H54 (cell line): ENCODE results near the gene CPB1.

Experiments used
- DNase-seq: peaks from one replicate; pipeline ENCODE4 v3.0.0; 2011; ENCODE audit warnings: low spot score, mixed read lengths; ENCODE audit not compliant: insufficient read length
- FAIRE-seq: peaks from 3 replicates; lab custom pipeline; 2011; peaks lifted over from hg19 to GRCh38; lab: Jason Lieb, UNC
- POLR2A ChIP-seq: IDR thresholded peaks from 2 replicates; pipeline ENCODE4 v1.6.1; 2011; ENCODE audit warnings: low read depth, mild to moderate bottlenecking, low read length

CPB1 gene

DNA sequence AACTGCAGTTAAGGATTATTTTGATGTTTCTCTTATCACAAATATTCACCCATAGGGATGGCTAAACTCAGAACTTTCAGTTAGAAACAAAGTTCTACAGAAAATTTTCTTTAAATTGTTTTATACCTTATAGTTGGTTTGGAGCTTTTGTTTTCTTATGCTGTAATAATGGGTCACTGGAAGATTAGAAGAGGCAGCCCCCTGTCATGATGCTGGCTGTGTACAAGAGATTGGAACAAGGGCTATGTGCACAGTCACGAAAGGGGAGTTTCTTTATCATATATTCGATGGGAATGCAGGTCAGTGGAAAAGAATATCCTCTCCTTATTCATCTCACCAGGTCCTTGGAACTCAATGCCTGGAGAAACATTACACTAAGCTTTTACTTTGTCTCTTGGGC is 25.5 kb downstream of the CPB1 start:
- FAIRE-seq (no peak), DNase-seq (no peak)
- TF ChIP-seq POLR2A: no peak

GRCh38 chr3:148854061-148854460 is 26.4 kb downstream of the CPB1 start:
- FAIRE-seq: no peak
- TF ChIP-seq POLR2A: no peak
- DNase-seq: no peak

DNA sequence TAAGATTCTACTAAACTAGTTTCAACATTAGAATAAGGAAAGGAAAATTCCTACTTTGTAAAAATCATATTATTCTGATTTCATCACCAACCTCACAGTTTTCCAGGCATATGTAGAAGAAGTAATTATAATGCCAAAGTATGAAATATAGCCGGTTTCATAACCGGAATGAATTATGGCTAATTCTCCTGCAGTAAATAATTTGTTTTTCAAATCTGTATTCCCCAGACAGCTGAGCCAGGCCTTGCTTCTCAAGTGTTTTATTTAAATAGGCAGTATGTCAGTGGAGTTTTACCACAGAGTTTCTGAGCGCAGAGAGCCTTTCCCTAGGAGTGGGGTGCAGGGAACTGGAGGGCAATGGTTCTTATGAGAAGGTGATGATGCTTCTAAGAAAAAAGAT is 28.8 kb downstream of the CPB1 start:
- DNase-seq: no peak
- TF ChIP-seq POLR2A: no peak
- FAIRE-seq: no peak

DNA sequence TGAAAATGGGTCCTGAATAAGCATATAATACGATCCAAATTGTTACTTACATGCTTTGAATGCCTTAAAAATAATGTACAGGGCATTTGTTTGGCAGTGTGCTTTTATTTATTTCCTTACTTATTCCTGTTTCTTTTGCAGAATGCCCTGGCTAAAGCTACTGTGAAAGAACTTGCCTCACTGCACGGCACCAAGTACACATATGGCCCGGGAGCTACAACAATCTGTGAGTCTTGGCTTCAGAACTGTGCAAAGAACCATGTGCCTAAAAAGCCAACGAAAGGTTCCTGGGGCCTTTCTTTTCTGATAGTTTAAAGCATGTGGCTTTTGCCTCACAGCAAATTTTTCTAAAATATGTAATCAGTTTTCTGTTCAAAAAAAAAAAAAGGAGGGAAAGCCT is 29.7 kb downstream of the CPB1 start:
- FAIRE-seq (no peak), DNase-seq (no peak)
- no peak for TF ChIP-seq POLR2A

DNA sequence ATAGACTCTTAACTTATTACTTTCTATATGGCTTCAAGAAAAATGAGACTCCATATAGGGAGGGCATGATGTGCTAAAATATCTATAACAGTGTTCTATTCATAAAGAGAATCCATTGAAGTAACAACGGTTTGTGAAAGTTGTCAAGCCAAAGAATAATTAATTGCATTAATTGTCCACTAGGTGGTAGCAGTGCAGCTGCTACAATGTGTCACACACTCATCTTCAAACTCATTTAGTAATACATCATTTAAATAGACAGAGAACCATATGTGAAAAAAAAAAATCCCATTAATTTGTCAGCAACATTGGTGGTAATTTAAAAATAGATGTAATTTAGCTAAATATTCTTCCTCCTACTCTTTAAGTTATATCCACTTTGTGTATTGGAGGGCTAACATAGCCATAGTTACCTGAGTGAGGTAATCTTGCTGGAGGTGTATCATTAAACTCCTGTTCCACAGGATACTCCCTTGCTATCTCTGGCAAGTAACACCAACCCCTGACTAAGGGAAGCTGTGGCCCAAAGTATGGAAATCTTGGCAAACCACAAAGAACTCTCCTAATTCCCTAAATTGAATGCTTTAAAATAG is 33.8 kb downstream of the CPB1 start:
- DNase-seq (peak; percentile 19), FAIRE-seq (peak; percentile 80)
- no peak for TF ChIP-seq POLR2A

DNA sequence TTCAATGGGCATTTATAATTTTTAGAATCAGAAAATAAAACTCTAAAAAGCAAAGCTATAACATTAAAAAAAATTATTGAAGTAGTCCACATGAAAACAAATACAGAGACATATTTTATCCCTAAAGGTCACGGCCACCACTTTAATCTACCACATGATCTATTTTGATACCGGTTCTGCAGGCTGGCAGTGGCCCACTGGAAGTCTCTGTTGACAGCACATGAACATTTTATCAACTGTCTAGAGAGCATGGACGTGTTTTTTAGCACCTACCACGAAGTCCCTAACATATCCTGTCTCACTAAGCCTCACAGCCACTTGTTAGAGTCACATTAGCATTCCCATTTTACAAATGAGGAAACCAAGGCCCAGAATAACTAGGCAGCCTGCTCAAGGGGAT is 35.7 kb downstream of the CPB1 start:
- no peak for FAIRE-seq
- TF ChIP-seq POLR2A: no peak
- no peak for DNase-seq

DNA sequence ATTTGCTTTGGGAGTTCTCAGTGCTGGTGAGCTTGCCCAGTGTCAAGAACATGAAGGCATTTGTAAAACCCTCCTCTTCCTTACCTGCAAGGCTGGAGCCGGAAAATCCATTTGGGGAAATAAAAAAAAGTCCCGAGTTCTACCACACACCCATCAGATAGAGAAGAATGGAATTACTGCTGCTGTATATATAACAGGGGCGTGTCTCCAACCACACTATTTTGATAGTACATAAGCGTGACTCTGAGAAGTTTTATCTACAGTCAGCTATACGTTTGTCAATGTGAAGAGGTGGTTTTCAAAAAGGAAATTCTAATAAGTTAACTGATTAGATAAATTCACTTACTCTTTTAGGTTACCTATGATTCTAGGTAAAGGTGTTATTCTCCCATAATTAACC is 36.2 kb downstream of the CPB1 start:
- FAIRE-seq (no peak), DNase-seq (no peak)
- no peak for TF ChIP-seq POLR2A

GRCh38 chr3:148865049-148865448 is 37.4 kb downstream of the CPB1 start, which contains the start of gene CPA3:
CPA3 (plus strand) TSS chr3:148865296; CDS start chr3:148865308, 12 bp downstream.
- FAIRE-seq (no peak), DNase-seq (no peak)
- no peak for TF ChIP-seq POLR2A

GRCh38 chr3:148866261-148866660 is 38.6 kb downstream of the CPB1 start:
- FAIRE-seq (peak; percentile 30), DNase-seq (peak; percentile 13)
- no peak for TF ChIP-seq POLR2A

DNA sequence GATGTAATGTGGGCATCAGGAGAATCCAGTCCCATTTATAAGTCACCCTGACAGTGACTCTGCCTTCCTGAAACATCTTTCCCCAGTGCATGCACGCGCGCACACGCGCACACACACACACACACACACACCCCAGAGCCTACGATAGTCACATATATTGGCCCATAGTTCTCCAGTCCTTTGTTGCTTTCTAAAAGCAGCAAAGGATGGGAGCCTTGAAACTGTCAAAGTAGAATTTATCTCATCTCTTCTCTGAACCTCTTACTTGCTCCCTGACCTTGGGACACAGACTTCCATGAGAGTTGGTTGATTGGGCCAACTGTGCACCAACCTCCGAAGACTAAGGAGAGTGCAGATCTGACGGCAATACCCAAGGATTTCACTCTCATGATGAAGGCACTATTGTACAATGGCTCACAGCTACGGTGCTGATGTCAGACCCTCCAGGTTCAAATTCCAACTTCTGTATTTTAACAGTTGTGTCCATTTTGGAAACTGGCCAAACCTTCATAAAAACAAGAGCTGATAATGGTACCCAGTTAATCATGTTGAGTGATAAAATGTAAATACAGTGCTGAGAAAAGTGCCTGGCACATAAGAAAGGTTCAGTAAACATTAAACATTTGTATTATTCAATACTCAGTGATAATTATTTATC is 45.8 kb downstream of the CPB1 start:
- no peak for FAIRE-seq
- TF ChIP-seq POLR2A: no peak
- DNase-seq: no peak

- DNase-seq: no peak
- no peak for TF ChIP-seq POLR2A
- no peak for FAIRE-seq
Observed at GRCh38 chr3:148873977-148874376, 46.4 kb downstream of the CPB1 start.

DNA sequence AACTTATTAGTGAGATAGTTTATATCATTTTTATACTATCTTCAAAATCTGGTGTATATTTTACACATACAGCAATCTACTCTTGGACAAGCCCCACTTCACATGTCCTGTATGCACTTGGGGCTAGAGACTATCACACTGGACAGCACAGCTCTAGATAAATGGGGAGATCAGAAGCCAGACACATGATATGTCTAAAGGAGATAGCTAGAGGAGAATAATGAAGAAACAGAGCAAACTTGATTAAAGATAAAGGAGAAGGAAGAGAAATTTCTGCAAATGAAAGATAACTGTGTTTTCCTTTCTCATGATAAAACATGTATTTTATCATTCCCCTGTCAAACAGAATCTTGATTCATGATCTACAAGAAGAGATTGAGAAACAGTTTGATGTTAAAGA is 50.5 kb downstream of the CPB1 start:
- no peak for TF ChIP-seq POLR2A
- no peak for FAIRE-seq
- no peak for DNase-seq

DNA sequence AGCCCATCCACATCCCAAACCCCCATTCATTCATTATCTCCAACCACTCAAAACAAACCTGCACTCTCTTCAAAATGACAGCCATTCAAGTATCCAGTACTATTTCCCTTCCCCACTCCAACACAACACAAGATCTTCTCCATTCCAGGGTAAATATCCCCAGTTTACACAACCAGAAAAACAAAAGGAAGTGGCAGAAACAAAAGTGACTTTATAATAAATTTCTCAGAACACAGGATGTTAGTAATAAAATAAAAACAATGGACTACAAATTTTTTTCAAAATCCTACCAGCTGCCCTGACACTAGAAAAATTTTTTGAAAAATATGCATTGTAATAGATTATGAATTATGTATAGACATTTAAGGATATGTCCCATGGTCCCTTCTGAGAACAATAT is 51.6 kb downstream of the CPB1 start:
- no peak for TF ChIP-seq POLR2A
- FAIRE-seq: no peak
- DNase-seq: no peak

GRCh38 chr3:148880681-148881080 is 53.1 kb downstream of the CPB1 start:
- no peak for FAIRE-seq
- no peak for TF ChIP-seq POLR2A
- no peak for DNase-seq

DNA sequence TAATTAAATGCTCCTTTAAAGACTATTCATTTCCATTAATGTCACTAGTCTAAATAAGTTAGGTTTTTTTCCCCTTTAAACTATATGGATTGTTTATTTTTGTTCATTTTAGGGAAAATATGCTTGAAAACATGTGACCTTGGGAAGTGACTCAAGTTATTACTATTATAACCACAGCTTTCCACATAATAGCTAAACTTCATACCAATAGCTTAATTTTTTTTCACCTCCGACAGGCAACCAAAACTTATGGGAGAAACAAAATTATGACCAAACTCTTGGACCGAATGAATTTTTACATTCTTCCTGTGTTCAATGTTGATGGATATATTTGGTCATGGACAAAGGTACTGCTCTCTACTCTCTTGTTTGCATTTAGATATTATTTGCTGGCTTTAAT is 53.7 kb downstream of the CPB1 start:
- TF ChIP-seq POLR2A: no peak
- no peak for FAIRE-seq
- no peak for DNase-seq
